Thoracic aorta (tissue), 2 donors: ENCODE data around the gene TGFBR2. TPM values are rescaled to one million over a fixed set of nuclear protein-coding genes. Genes with fewer than 3 reads are reported as not detected.

Experiments used
- ATAC-seq: fragments of 150-250 bp; one replicate; pipeline ENCODE4 v1.8.0; 2017; ENCODE audit warnings: low read depth; ENCODE audit not compliant: insufficient number of reproducible peaks, low FRiP score
- DNase-seq: peaks from one replicate; pipeline ENCODE4 v3.0.0-alpha.2; 2020; ENCODE audit warnings: low spot score
- H3K27ac ChIP-seq, 2 donors: fragments of 200-600 bp; sonication (generic); 1 replicate in 1 of 2; 2 replicates in 1 of 2; pipeline ENCODE4 v1.5.1; 2016; ENCODE audit warnings: mild to moderate bottlenecking in 2 of 2, moderate library complexity in 2 of 2
- H3K27me3 ChIP-seq: fragments of 200-600 bp; sonication (generic); replicated peaks from 2 replicates; pipeline ENCODE4 v1.6.0; 2016; ENCODE audit warnings: mild to moderate bottlenecking; ENCODE audit not compliant: insufficient read depth
- H3K36me3 ChIP-seq: fragments of 200-600 bp; sonication (generic); one replicate; pipeline ENCODE4 v1.5.1; 2016
- H3K4me1 ChIP-seq, 2 donors: fragments of 200-600 bp; sonication (generic); 1 replicate in 1 of 2; 2 replicates in 1 of 2; pipeline versions ENCODE4 v1.5.1 to v1.6.0; 2016; ENCODE audit warnings: low read depth in 2 of 2, mild to moderate bottlenecking in 1 of 2; ENCODE audit not compliant: control insufficient read depth in 1 of 2
- H3K4me3 ChIP-seq: fragments of 200-600 bp; sonication (generic); 2 replicates; pipeline ENCODE4 v1.5.1; 2016; ENCODE audit warnings: mild to moderate bottlenecking
- H3K9me3 ChIP-seq: fragments of 200-600 bp; sonication (generic); 2 replicates; pipeline ENCODE4 v1.5.1; 2016
- total RNA-seq, 2 donors: library from RNA; depleted of rRNA; stranded (reverse); fragments of >200 nt; gene quantifications; one replicate each; pipeline versions ENCODE4 v1.1.0 to v1.2.3, GENCODE V29; 2016
- TF ChIP-seq, protein P1 (sequence below): fragments of 200-600 bp; sonication (generic); IDR thresholded peaks from one replicate; pipeline ENCODE4 v1.5.1; 2019; ENCODE audit warnings: antibody characterized with exemption

Gene TGFBR2
- total RNA-seq, 2 donors from 2014 or later, result 250 to 355 TPM

DNA sequence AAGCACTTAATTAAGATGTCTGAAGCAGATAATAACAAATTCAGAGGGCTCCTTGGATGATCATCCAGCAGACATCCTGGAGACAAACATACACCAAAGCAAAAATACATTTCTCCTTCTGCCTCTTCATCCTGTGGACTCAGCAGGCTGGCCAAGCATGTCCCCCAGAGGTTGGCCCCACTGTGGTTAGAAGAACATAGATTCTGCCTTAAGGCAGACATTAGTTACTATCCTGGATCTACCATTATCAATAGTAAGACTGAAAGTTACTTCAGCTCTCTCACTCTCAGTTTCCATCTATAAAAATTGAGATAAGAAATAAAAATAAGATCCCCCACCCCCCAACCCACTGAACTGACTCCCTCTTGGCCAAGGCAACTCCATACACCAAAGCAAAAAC, 28.6 kb upstream of the TGFBR2 start:
- DNase-seq (no peak), ATAC-seq (no peak)
- H3K4me3 ChIP-seq, result no peak overlapping the region
- TF ChIP-seq, protein P1, sequence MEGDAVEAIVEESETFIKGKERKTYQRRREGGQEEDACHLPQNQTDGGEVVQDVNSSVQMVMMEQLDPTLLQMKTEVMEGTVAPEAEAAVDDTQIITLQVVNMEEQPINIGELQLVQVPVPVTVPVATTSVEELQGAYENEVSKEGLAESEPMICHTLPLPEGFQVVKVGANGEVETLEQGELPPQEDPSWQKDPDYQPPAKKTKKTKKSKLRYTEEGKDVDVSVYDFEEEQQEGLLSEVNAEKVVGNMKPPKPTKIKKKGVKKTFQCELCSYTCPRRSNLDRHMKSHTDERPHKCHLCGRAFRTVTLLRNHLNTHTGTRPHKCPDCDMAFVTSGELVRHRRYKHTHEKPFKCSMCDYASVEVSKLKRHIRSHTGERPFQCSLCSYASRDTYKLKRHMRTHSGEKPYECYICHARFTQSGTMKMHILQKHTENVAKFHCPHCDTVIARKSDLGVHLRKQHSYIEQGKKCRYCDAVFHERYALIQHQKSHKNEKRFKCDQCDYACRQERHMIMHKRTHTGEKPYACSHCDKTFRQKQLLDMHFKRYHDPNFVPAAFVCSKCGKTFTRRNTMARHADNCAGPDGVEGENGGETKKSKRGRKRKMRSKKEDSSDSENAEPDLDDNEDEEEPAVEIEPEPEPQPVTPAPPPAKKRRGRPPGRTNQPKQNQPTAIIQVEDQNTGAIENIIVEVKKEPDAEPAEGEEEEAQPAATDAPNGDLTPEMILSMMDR, result no peak
- H3K36me3 ChIP-seq, result no peaks in the 10 kb centered on the region
- H3K9me3 ChIP-seq, result no peaks in the 10 kb centered on the region
- no peak overlapping the region for H3K27ac ChIP-seq
- H3K27me3 ChIP-seq, result no peaks in the 10 kb centered on the region
- no peaks in the 10 kb centered on the region for H3K4me1 ChIP-seq

DNA sequence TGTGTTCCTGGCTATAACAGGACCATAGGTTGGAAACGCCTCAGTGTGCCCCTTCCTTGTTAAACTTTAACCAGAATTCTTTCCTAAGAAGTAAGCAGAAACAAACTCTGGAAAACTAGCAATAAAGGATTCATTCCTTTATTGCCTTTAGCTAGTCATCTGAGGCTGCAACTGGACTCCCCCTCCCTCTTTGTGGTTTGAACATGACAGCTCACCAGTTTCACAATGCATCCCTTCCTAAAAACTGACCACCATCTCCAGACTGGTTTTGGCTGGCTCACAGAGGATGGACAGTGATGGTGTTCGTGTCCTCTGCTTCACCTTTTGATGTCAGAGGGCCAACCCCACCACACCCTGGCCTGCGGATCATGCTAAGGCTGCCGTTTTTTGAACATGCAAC, 27.9 kb upstream of the TGFBR2 start:
- Histone ChIP-seq H3K9me3 (no peaks in the 10 kb centered on the region), H3K4me3 (no peak overlapping the region), H3K36me3 (no peaks in the 10 kb centered on the region), H3K27ac (no peak overlapping the region), H3K27me3 (no peaks in the 10 kb centered on the region), H3K4me1 (no peaks in the 10 kb centered on the region)
- DNase-seq (peak; percentile 4), ATAC-seq (no peak)
- TF ChIP-seq, protein P1, result no peak

DNA sequence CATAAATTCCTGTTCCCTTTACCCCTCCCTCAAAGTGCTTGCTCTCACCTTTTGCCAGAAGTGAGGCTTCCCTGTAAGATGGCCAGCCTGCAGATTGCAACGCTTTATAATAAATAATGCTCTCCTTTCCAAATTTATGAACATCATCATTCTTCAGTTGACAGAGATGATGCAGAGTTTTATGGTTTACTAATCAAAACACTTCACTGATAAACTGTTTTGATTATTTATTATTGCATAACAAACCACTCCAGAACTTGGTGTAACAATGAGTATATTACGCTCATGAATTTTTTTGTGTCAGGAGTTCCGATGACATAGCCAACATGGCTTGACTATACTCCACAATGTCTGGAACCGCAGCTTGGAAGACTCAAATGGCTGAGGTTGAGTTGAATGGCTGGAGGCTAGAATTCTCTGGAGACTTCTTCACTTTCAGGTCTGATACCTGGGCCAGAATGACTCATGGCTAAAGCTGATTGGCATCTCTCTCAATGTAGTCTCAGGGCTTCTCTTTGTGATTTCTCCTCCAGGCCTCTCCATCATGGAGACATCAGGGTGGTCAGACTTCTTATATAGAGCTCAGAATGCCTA, 27.3 kb upstream of the TGFBR2 start:
- Histone ChIP-seq H3K4me1 (no peaks in the 10 kb centered on the region), H3K9me3 (no peaks in the 10 kb centered on the region), H3K27me3 (no peaks in the 10 kb centered on the region), H3K27ac (no peak overlapping the region), H3K36me3 (no peaks in the 10 kb centered on the region), H3K4me3 (no peak overlapping the region)
- no peak for DNase-seq
- TF ChIP-seq, protein P1, result no peak
- ATAC-seq, result no peak

DNA sequence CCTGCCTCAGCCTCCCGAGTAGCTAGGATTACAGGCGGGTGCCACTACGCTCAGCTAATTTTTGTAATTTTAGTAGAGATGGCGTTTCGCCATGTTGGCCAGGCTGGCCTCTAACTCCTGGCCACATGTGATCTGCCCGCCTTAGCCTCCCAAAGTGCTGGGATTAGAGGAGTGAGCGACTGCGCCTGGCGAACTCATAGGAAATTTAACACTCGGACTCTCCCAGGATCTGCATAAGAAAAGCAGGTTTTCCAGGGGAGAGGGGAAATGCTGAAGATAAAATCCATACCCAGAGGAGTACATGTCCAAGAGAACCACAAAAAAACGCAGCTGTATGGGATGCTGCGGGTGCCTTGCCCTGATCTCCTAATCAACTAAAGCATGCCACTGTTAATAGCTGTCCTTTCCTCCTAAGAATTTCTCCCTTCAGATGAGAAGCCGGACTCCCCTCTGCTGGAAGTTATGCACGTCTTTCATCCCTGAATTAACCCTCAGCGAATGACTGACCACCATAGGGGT, 25.3 kb upstream of the TGFBR2 start:
- DNase-seq (no peak), ATAC-seq (no peak)
- Histone ChIP-seq H3K27ac (no peak overlapping the region), H3K4me1 (no peaks in the 10 kb centered on the region), H3K9me3 (no peaks in the 10 kb centered on the region), H3K36me3 (no peaks in the 10 kb centered on the region), H3K27me3 (no peaks in the 10 kb centered on the region), H3K4me3 (no peak overlapping the region)
- TF ChIP-seq, protein P1, result no peak

DNA sequence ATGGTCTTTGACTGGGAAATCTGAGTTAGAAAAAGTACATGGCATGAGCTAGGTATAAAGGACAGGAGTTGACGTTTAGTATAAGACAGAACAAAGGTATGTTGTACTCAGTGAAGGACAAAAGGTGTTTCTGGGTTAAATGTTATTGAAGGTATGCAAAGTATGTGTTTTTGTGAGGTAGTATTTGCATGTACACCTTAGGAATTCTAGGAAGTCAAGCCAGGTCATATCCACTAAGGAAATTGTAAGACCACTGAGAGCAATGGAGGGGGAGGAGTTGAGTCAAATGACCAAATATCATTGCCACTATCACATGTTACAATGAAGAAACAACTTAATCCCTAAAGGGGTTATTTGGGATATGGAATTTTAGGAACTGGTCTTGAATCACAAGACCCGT, 24.4 kb upstream of the TGFBR2 start:
- Histone ChIP-seq H3K27me3 (no peaks in the 10 kb centered on the region), H3K4me1 (no peaks in the 10 kb centered on the region), H3K4me3 (no peak overlapping the region), H3K27ac (no peak overlapping the region), H3K9me3 (no peaks in the 10 kb centered on the region), H3K36me3 (no peaks in the 10 kb centered on the region)
- TF ChIP-seq, protein P1, result no peak
- ATAC-seq (no peak), DNase-seq (no peak)
